T-helper 17 cell (primary cell): ENCODE data around the gene LANCL2. TPM values are rescaled to one million over a fixed set of nuclear protein-coding genes. Genes with fewer than 3 reads are reported as not detected.
"Not testable (repeated sequence)": the region's sequence is repeated elsewhere in the genome, so short reads cannot be mapped to it uniquely, and the experiment has no call there.

ENCODE experiments used
- ATAC-seq: fragments of 150-1000 bp; cut with Tn5 transposase; 2 replicates; pipeline ENCODE4 v1.10.0; 2021; ENCODE audit warnings: mild to moderate bottlenecking, moderate library complexity
- DNase-seq, 3 donors: peaks; one replicate each; pipeline versions ENCODE4 v3.0.0 to v3.0.0-alpha.2; 2020 to 2021
- H3K9me3 ChIP-seq: one replicate; pipeline ENCODE4 v1.7.0; 2013; ENCODE audit warnings: low read length, mild to moderate bottlenecking; ENCODE audit not compliant: control insufficient read depth, poor library complexity, severe bottlenecking
- H3K27ac Mint-ChIP-seq: one replicate; pipeline ENCODE4 v1.8.0; 2022; ENCODE audit warnings: mild to moderate bottlenecking, moderate library complexity, mixed read lengths
- H3K27me3 Mint-ChIP-seq: one replicate; pipeline ENCODE4 v1.8.0; 2022; ENCODE audit warnings: mixed read lengths
- H3K36me3 Mint-ChIP-seq: one replicate; pipeline ENCODE4 v1.8.0; 2022; ENCODE audit warnings: low read depth, mixed read lengths
- H3K4me1 Mint-ChIP-seq: one replicate; pipeline ENCODE4 v1.8.0; 2022; ENCODE audit warnings: mild to moderate bottlenecking, mixed read lengths
- H3K4me3 Mint-ChIP-seq: one replicate; pipeline ENCODE4 v1.8.0; 2022; ENCODE audit warnings: mild to moderate bottlenecking, moderate library complexity, mixed read lengths
- total RNA-seq, 4 donors: library from RNA in 2 of 4; stranded (reverse) in 2 of 4; gene quantifications; one replicate each; pipeline ENCODE4 v1.2.3 and lab custom pipeline; 2022 to 2026

The LANCL2 gene
- total RNA-seq, 2 donors from 2014 or later = 6.6 to 11.0 TPM

GRCh38 chr7:55344840-55345239, 20.3 kb upstream of the LANCL2 start:
- Mint-ChIP-seq H3K27me3 (peaks cover 21% of the 10 kb centered on the region), H3K27ac (no peak overlapping the region), H3K4me3 (no peak overlapping the region), H3K36me3 (no peaks in the 10 kb centered on the region), H3K4me1 (peaks cover 6% of the 10 kb centered on the region)
- H3K9me3 ChIP-seq = no peaks in the 10 kb centered on the region
- DNase-seq = no peak
- ATAC-seq = no peak

GRCh38 chr7:55345292-55345691, 19.8 kb upstream of the LANCL2 start:
- H3K4me3 Mint-ChIP-seq = no peak overlapping the region
- H3K27me3 Mint-ChIP-seq = peaks cover 26% of the 10 kb centered on the region
- no peak for ATAC-seq
- no peak overlapping the region for H3K27ac Mint-ChIP-seq
- H3K9me3 ChIP-seq = no peaks in the 10 kb centered on the region
- H3K36me3 Mint-ChIP-seq = no peaks in the 10 kb centered on the region
- peaks cover 6% of the 10 kb centered on the region for H3K4me1 Mint-ChIP-seq
- no peak for DNase-seq

- H3K27ac Mint-ChIP-seq = no peak overlapping the region
- H3K9me3 ChIP-seq = no peaks in the 10 kb centered on the region
- ATAC-seq (peak; percentile 37), DNase-seq (no peak)
- peaks cover 42% of the 10 kb centered on the region for H3K27me3 Mint-ChIP-seq
- peak overlapping the region; percentile 12 for H3K4me3 Mint-ChIP-seq
- peaks cover 6% of the 10 kb centered on the region for H3K4me1 Mint-ChIP-seq
- H3K36me3 Mint-ChIP-seq = no peaks in the 10 kb centered on the region
These were observed 16.6 kb upstream of the LANCL2 start for GRCh38 chr7:55348502-55348901.

GRCh38 chr7:55349121-55349520, 16.0 kb upstream of the LANCL2 start:
- H3K36me3 Mint-ChIP-seq = no peaks in the 10 kb centered on the region
- ATAC-seq = no peak
- DNase-seq = no peak
- H3K9me3 ChIP-seq = no peaks in the 10 kb centered on the region
- H3K4me3 Mint-ChIP-seq = no peak overlapping the region
- H3K4me1 Mint-ChIP-seq = peaks cover 6% of the 10 kb centered on the region
- H3K27ac Mint-ChIP-seq = no peak overlapping the region
- peaks cover 42% of the 10 kb centered on the region for H3K27me3 Mint-ChIP-seq

- DNase-seq (no peak), ATAC-seq (no peak)
- Mint-ChIP-seq H3K27ac (no peak overlapping the region), H3K27me3 (peaks cover 42% of the 10 kb centered on the region), H3K36me3 (no peaks in the 10 kb centered on the region), H3K4me3 (no peak overlapping the region), H3K4me1 (peaks cover 6% of the 10 kb centered on the region)
- H3K9me3 ChIP-seq = no peaks in the 10 kb centered on the region
These were observed 14.9 kb upstream of the LANCL2 start for GRCh38 chr7:55350281-55350680.

GRCh38 chr7:55351263-55351662, 13.9 kb upstream of the LANCL2 start:
- ATAC-seq (no peak), DNase-seq (no peak)
- no peak overlapping the region for H3K27ac Mint-ChIP-seq
- peaks cover 35% of the 10 kb centered on the region for H3K27me3 Mint-ChIP-seq
- no peaks in the 10 kb centered on the region for H3K36me3 Mint-ChIP-seq
- H3K4me1 Mint-ChIP-seq = peaks cover 6% of the 10 kb centered on the region
- no peak overlapping the region for H3K4me3 Mint-ChIP-seq
- no peaks in the 10 kb centered on the region for H3K9me3 ChIP-seq

GRCh38 chr7:55352947-55353273, 12.2 kb upstream of the LANCL2 start:
- not testable (repeated sequence) for H3K4me3 Mint-ChIP-seq, H3K36me3 Mint-ChIP-seq, H3K27ac Mint-ChIP-seq, DNase-seq, ATAC-seq, H3K9me3 ChIP-seq, H3K4me1 Mint-ChIP-seq
- H3K27me3 Mint-ChIP-seq = peaks cover 28% of the 10 kb centered on the region

GRCh38 chr7:55360486-55360885, 4.7 kb upstream of the LANCL2 start:
- Mint-ChIP-seq H3K4me1 (peaks cover 6% of the 10 kb centered on the region), H3K27ac (no peak overlapping the region), H3K27me3 (peaks cover 26% of the 10 kb centered on the region), H3K4me3 (no peak overlapping the region), H3K36me3 (no peaks in the 10 kb centered on the region)
- no peaks in the 10 kb centered on the region for H3K9me3 ChIP-seq
- DNase-seq = no peak
- no peak for ATAC-seq

GRCh38 chr7:55361560-55361959, 3.6 kb upstream of the LANCL2 start:
- peaks cover 3% of the 10 kb centered on the region for H3K36me3 Mint-ChIP-seq
- DNase-seq (no peak), ATAC-seq (no peak)
- no peaks in the 10 kb centered on the region for H3K9me3 ChIP-seq
- no peak overlapping the region for H3K27ac Mint-ChIP-seq
- H3K4me3 Mint-ChIP-seq = no peak overlapping the region
- H3K4me1 Mint-ChIP-seq = peaks cover 10% of the 10 kb centered on the region
- peaks cover 26% of the 10 kb centered on the region for H3K27me3 Mint-ChIP-seq

- Mint-ChIP-seq H3K4me1 (peaks cover 14% of the 10 kb centered on the region), H3K27ac (no peak overlapping the region), H3K27me3 (peaks cover 26% of the 10 kb centered on the region), H3K36me3 (peaks cover 3% of the 10 kb centered on the region), H3K4me3 (no peak overlapping the region)
- ATAC-seq = no peak
- H3K9me3 ChIP-seq = no peaks in the 10 kb centered on the region
- no peak for DNase-seq
These were observed 2.2 kb upstream of the LANCL2 start for GRCh38 chr7:55362927-55363326.

GRCh38 chr7:55363386-55364170, 1.6 kb upstream of the LANCL2 start:
- Mint-ChIP-seq H3K27me3 (peaks cover 20% of the 10 kb centered on the region), H3K36me3 (peaks cover 3% of the 10 kb centered on the region), H3K27ac (no peak overlapping the region), H3K4me3 (peak overlapping the region; percentile 43), H3K4me1 (peaks cover 18% of the 10 kb centered on the region)
- no peak for DNase-seq
- no peaks in the 10 kb centered on the region for H3K9me3 ChIP-seq
- no peak for ATAC-seq

- H3K27ac Mint-ChIP-seq = peak overlapping the region; percentile 97
These were observed 731 bp downstream of the LANCL2 start for GRCh38 chr7:55365675-55366460.

GRCh38 chr7:55366461-55367070, 1.4 kb downstream of the LANCL2 start:
- Mint-ChIP-seq H3K4me1 (peaks cover 31% of the 10 kb centered on the region), H3K36me3 (peaks cover 3% of the 10 kb centered on the region), H3K27ac (peak overlapping the region; percentile 97), H3K27me3 (no peaks in the 10 kb centered on the region), H3K4me3 (peak overlapping the region; percentile 94)
- no peak for DNase-seq
- no peaks in the 10 kb centered on the region for H3K9me3 ChIP-seq
- ATAC-seq = peak; percentile 12

More at GRCh38 chr7:55365675-55366460, 731 bp downstream of the LANCL2 start:
- Mint-ChIP-seq H3K4me1 (peaks cover 27% of the 10 kb centered on the region), H3K36me3 (peaks cover 3% of the 10 kb centered on the region), H3K27me3 (no peaks in the 10 kb centered on the region), H3K4me3 (peak overlapping the region; percentile 94)
- DNase-seq (peak; percentile 94 to 95 (median 95)), ATAC-seq (peak; percentile 89)
- H3K9me3 ChIP-seq = no peaks in the 10 kb centered on the region
